OCI-LY3 (cell line): Measurements from ENCODE around the gene ZNF618.

Experiments used
- CTCF ChIP-seq: fragments of 200-600, 300-600 bp; sonication (generic); IDR thresholded peaks from 2 replicates; pipeline ENCODE4 v1.5.1; 2014; ENCODE audit warnings: antibody characterized with exemption, low read length, low read depth
- EZH2phosphoT487 ChIP-seq: fragments of 200-600 bp; shearing (Covaris generic); IDR thresholded peaks from 2 replicates; pipeline ENCODE4 v1.6.1; 2018; ENCODE audit warnings: antibody characterized with exemption, mixed run types, low read depth

- TF ChIP-seq CTCF = no peak
- TF ChIP-seq EZH2phosphoT487 = no peak
Measured at GRCh38 chr9:114055061-114055460, 179.0 kb downstream of the ZNF618 start.
